ENCODE results near the gene TUFT1.
A peak's percentile ranks its signal among the peaks of the same experiment; 100 is the strongest.

The TUFT1 gene, protein sequence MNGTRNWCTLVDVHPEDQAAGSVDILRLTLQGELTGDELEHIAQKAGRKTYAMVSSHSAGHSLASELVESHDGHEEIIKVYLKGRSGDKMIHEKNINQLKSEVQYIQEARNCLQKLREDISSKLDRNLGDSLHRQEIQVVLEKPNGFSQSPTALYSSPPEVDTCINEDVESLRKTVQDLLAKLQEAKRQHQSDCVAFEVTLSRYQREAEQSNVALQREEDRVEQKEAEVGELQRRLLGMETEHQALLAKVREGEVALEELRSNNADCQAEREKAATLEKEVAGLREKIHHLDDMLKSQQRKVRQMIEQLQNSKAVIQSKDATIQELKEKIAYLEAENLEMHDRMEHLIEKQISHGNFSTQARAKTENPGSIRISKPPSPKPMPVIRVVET

DNA sequence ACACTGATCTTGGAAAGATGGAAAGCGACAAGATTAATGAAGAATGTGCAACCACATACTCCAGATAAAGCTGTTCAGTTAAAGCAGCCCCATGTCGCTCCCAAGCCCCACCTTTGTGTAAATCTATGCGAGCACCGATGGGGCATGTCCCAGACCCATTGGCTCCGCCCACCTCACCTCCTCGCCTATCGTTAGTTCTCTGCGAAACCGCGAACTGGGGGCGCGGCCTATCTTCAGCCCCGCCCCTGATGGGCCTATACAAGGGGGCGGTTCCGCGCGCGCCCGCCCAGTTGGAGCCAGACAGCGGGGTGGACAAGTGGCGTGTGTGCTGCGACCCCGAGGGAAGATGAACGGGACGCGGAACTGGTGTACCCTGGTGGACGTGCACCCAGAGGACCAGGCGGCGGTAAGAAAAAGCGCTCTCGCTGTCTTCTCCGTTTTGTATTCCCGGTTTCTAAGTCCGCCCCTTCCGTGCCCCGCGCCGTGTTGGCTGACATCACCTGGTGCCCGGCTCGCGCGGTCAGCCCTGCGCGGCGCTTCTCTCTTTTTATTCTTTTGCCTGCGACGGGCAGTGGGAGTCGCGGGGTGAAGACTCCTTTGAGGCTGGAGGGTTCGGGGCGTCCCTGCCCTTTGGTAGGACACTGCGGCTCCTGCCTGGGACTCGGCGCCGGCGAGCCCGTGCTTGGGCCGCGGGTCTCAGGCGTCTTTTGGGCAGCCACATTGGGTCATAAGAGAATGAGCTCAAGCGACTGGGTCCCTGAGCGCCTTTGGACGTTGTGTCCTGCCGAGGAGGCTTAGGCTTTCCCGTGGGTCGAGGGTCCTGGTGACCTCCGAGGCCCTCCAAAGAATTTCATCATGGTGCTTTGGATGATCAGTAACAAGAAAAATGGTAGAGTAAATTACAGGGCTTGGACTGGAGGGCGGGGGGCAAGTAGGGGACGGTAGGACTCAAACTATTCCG lies at the start of gene TUFT1:
Gene TUFT1 (plus strand): TSS at position 289 of the 961 bp plus-strand sequence. CDS start 58 bp downstream, at position 347.
- DNase-seq: peak; percentile 85 to 89

DNA sequence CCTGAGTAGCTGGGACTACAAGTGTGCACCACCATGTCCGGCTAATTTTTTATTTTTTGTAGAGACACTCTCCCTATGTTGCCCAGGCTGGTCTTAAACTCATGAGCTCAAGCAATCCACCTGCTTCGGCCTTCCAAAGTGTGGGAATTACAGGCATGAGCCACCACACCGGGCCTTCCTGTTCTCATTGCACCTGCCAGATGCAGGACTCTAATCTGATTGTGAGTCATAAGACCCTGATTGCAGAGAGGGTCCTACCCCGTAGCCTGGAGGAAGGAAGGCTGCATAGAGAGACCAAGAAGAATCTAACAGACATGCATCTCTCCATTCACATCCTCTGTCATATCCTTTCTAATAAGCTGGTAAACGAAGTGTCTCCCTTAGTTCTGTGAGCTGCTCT lies 48.5 kb upstream of the TUFT1 start:
- DNase-seq: no peak

DNA sequence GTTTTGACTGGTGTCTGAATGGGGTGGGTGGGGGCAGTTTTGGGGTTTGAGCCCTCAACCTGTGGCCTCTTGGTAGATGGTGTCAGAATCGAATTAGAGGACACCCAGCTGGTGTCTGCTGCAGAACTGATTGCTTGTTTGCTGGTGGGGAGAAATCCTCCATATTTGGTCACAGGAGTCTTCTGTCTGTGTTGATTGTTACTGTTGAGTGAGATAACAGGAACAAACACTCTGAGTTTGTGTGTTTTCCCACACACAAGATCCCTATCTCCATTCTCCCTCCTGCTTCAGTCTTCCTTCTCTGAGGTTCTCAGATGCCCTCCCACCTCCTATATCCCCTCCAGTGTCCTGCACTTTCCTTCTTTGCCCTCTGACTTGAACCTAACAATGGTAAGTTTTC lies 48.0 kb upstream of the TUFT1 start:
- no peak for DNase-seq

DNA sequence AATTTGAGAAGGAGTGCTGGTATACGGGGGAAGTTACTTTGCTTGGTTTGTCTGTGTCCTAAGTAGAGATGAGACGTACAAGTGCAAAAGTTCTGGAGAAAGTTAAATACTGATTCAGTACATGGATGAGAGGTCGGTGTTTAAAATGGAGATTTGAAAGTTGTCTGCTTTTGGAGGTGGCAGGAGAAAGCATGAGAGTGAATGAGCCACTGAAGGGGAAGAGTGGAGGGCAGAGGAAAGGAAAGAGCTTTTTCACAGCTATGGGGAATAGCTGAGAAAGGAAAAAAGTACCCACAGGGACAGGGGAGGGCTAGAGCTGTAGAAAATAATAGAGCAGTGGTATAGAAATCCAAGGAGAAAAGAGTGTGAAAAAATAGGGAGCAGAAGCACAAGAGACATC lies 47.1 kb upstream of the TUFT1 start:
- DNase-seq: no peak

DNA sequence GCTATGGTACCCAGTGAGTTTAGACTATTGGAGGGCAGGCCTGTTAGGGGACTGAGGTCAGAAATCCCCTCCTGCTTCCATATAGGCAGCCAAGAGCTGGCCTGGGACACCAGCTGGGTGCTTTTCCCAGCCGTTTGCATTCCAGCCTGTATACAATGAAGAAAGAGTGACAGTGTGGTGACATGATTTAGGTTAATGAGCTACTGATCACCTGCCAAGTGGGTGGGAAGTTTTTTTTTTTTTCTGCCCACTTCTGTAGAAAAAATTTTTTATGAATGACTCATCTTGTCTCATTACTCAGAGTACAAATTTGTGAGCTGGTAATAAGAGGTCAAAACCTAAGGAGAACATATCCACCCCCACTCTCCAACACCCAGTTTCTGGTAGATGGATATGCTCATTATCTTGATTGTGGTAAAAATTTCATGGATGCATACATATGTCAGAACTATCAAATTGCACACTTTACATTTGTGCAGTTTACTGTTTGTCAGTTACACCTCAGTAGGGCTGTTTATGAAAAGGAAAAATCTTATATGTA lies 45.3 kb upstream of the TUFT1 start:
- no peak for DNase-seq

DNA sequence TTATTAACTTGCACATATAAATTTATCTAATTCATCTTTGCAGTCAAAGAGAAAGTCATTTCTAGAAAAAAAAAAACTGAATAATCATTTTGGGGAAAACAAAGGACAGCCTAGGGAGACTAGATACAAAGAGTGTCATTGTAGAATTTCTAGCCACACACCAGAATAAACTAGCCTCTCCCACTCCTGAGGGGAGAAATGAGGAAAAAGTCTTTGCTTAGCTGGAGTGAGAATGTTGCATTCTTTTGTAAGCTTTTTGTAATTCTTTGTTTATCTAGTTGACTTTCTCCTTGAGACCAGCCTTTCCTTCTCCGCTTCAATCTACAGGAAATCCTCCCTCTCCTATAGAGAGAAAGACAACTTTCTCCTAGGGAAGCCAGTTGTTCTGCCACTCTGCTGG lies 44.8 kb upstream of the TUFT1 start:
- no peak for DNase-seq

DNA sequence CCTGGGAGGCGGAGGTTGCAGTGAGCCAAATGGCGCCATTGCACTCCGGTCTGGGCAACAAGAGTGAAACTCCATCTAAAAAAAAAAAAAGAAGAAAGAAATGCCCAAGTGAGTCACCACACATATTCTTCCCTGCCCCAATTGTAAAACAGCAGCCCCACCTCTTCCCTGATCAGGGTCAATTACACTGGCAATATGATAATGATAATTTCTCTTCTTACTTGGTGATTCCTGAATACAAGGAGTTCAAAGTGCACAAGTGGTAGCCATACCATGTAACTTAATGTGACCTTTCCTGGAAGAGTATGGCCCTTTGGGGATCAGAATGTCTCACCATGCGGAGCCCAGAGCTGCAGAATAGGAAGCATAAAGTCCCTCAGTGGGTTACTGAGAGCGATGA lies 40.7 kb upstream of the TUFT1 start:
- no peak for DNase-seq

DNA sequence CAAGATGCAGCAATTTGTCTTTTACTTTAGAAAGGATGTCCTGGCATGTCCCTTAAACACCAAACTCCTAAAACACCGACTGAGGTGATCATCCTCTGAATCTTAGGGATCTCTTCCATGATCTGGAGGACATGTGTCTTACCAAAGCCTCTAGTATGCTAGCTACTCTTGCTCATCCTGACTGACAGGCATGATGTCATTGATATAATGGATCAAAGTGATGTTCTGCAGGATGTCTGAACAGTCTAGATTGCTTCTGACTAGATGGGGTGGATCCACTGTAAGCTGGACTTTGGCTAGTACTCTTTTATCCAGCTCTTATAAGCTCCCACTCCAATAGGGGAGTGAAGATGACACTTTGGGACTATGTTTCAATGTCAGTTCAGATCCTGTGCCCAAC lies 40.2 kb upstream of the TUFT1 start:
- no peak for DNase-seq

DNA sequence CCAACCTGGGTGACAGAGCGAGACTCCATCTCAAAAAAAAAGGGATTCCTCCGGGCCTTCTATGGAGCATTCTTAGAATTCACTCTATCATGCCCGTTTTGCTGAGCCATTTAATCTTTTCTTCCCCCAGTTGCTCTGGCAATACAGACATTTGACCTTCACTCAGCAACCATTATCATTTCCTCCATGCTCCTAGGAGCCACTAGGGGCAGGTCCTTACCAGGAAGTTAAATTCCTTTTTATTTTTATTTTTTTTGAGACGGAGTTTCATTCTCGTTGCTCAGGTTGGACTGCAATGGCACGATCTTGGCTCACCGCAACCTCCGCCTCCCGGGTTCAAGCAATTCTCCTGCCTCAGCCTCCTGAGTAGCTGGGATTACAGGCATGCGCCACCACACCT lies 38.6 kb upstream of the TUFT1 start:
- DNase-seq: no peak

DNA sequence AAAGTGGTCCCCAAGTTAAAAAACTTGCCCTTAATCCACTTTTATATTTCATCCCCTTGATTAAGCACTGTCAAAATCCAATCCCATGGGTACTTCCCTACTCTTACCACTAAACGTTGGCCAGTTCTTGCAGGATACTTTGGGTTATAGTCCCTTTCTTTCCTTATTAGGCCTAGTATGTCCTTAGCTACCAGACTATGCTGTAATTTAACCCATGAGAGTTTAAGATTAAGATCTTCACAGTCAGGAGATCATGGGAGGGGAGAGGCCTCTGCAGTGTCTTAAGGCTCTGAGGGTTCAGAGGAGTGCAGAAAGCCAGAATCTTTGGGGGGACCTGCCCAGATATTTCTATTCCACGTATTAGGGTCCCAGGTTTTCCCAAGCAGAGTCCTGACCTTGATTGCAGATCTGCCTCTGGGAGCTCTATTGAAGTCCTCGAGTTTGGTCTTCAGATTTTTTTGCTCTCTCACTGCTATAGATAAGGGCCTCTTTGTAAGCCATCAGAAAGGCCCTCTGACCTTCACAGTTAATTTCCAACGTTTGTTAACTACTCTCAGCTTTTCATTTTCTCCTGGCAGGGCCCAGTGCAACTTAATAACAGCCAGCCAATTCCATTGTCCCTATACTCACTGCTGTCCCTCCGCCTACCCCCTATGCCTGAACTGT lies 37.9 kb upstream of the TUFT1 start:
- no peak for DNase-seq

DNA sequence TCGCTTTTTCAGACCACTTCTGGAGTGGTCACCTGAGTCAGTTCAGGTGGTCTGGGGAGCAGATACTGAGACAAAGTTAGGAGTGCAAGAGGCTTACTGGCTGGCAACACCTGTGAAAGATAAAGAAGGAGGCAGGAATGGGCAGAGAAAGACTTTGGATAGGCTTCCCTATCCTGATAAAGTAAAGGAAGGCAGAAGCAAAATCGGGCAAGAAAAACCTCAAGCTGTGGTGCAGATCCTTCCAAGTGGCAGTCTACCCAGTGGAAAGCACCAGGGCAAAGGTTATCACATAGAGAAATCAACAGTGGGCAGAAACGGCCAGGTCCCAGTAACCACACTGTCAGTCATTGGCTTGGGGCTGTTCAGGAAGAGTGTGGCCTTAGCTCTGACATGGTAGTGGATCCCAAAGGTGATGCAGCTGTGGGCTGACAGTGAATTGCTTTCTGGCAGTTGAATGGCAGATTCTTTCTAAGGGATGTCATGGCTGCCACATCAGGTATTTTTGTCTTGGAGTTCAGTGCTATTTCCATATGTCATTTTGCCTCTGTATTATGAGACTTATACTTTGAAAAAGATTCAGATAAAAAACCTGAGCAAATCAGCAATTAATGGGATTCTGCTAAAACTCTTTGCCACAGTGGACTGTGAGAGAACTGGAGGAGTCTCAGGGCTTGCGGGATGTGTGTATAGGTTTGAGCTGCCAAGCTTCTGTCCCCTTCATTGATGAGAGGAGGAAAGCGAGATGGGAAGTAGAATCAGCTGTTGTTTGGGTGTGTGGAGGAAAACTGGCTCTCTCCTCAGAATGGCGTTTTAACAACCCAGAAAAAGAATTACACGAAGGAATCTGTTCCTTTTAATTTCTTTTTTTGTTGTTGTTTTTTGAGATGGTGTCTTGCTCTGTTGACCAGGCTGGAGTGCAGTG lies 37.0 kb upstream of the TUFT1 start:
- DNase-seq: no peak

DNA sequence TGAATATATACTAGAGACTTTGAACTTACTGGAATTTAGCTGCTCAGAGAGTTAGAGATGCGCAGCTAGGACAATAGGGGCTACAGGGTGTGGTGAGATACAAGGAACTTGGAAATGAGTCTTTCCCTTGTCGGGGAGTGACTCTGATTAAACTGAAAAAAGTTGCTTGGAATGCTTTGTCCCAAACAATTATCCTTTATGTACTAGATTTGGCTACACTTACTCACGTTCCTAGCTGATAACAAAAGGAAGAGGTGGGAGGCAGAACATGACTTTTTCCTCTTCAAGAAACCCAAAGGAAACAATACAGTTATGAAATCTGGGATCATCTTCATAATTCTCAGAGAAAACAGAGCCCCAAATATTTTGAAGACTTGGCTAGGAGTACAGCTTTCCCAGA lies 35.9 kb upstream of the TUFT1 start:
- no peak for DNase-seq

DNA sequence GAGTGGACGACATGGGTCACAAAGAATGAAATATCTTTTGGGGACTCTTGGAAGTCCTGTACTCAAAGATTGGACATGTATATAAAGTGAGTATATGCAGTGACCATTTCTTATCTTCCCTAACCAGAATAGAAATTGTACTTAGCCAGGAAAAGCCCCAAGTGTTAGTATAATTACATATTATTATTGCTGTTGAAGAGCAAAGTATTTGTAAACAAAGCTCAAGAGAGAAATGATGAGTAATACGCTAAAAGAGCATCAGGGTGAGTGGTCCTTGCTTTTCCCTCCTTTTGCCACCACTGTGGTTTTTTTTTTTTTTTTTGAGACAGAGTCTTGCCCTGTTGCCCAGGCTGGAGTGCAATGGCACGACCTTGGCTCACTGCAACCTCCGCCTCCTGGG lies 35.4 kb upstream of the TUFT1 start:
- DNase-seq: no peak

DNA sequence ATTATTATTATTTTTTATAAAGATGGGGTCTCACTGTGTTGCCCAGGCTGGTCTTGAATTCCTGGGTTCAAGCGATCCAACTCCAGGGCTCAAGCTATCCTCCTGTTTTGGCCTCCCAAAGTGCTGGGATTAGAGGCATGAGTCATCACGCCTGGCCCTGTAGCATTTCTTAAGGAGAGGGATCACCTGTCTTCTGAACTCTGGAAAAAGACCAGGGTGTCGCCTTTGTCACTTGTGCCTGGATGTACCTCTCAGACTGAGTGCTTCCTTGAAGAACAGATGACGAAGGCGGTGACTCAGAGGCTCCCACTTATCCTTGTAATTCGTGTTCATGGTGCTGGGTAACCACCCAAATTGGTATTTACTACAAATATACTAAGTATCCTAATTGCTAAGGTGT lies 31.3 kb upstream of the TUFT1 start:
- no peak for DNase-seq

DNA sequence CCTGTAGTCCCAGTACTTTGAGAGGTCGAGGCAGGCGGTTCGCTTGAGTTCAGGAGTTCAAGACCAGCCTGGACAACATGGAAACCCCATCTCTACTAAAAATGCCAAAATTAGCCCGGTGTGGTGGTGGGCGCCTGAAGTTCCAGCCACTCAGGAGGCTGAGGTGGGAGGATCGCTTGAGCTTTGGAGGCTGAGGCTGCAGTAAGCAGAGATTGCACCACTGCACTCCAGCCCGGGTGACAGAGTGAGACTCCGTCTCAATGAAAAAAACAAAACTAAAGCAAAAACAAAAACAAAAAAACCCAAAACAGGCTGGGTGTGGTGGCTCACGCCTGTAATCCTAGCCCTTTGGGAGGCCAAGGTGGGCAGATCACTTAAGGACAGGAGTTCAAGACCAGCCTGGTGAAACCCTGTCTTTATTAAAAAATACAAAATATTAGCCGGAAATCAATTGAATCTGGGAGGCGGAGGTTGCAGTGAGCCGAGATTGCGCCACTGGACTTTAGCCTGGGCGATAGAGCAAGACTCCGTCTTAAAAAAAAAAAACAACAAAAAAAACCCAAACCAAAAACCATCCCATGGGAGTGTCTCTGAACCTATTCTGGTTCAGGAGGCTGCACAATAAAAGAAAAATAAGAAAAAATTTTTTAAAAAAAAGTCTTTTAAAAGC lies 30.6 kb upstream of the TUFT1 start:
- DNase-seq: no peak

DNA sequence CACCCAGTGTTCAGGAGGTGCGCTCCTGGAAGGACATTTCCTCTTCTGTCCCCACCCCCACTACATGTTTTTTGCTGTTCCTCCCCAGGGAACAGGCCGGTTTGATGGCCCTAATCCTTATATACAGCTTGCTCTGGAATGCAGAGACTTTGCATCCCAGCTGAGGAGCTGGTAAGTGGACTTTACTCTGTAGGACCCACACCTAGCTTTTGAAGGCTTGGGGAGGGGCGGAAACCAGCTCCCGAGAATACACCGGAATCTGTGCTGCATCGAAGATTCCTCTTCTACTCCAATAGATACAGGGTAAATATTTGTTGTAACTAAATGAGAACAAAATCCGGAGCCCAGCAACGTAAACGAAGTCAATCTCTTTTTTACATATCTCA lies 30.1 kb upstream of the TUFT1 start:
- no peak for DNase-seq

DNA sequence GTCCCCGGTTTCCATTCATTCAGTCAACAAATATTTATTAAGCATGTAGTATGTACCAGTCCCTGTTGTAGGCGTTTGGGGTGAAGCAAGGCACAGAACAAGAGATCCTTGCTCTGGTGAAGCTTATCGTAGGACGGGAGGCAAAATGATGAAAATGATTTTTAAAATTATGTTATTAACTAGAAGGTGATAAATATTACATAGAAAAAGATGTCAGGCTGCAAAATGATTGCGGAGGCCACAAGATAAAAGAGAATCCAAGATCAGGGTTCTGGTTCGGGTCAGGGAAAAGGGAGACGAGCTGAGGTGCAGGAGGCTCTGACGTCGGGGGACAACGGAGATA lies 29.5 kb upstream of the TUFT1 start:
- no peak for DNase-seq

DNA sequence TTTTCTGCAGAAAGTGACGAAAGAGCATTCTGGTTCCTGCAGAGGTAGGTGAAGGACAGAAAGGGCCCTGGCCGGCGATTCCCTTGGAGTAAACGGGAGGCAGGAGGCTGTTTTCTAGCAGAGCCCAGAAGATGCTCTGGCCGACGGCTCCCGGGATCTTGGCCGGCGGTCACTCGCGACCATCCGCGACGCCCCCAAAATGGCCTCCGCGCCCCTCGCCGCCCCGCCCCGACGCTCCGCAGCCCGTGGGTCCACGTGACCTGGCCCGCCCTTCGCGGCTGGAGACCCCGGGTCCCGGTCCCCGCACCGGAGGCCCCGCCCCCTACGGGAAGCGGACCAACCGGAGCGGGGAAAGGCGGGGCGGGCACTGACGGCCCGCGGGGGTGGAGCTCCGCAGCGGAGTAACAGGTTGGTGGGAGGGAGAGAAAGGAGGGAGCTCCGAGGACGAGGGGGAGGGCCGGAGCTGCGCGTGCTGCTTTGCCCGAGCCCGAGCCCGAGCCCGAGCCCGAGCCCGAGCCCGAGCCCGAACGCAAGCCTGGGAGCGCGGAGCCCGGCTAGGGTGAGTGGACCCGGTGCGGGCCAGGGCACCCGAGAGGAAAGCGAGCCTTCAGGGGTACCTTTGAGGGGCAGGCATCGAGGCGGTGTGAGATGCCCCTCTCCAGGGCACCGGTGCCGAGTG lies 29.0 kb upstream of the TUFT1 start, which contains the start of gene CGN:
Gene CGN (plus strand): TSS at position 431 of the 679 bp plus-strand sequence. CDS start 7,133 bp downstream, outside the sequence.
- peak; percentile 73 to 77 for DNase-seq

DNA sequence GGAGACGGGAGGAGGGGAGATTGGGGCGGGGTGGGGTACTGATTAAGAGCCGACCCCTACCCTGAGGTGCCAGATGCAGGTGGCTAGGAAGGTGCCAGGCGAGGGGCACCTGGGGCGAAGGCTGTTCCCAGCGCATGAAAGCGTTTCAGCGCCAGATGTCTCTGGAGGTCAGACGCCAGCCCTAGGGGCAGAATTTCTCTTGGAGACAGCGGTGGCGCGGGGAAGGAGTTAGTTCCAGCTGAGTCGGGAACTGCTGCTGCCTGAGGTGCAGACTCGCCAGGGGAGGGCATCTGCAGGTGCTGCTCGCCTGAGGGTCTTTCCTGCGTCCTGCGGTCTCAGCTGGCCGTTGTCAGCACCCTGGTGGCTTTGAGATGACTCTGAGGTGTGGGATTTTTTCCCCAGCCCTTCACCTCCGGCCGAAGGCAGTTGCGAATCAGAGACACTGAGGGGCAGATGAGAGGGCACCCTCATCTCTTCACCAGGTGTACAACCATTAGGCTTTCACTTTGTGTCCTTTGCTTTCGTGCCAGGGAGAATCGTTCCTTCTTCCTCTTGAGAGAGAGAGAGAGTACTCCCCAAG lies 28.4 kb upstream of the TUFT1 start:
- DNase-seq: peak; percentile 6 to 14

DNA sequence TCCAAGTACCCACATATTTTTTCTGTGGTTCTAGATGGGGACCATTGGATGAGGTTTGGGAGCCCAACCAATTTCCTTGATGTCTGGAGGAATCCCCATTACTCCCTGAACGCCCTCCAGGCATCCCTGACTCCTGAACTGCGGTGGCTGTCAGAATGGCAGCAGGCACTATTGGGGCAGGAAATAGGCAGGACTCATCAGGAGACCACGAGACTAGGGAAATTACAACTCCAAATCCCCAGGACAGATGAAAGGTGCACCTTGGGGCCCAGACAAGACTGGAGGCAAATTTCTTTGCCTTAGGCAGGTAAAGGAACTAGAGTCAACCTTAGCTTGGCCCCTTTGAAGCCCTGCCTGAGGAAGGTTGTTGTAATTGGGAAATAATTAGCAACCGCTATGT lies 27.8 kb upstream of the TUFT1 start:
- no peak for DNase-seq

Measured in Kasumi-1 (cell line).